Osteocyte (in vitro differentiated cells): Measurements from ENCODE around the gene NEB. TPM values are rescaled to one million over a fixed set of nuclear protein-coding genes. Genes with fewer than 3 reads are reported as not detected.
"Not testable (repeated sequence)": the region's sequence is repeated elsewhere in the genome, so short reads cannot be mapped to it uniquely, and the experiment has no call there.

Source experiments
- DNase-seq: peaks from one replicate; pipeline ENCODE4 v3.0.0; 2021; ENCODE audit warnings: mixed read lengths; ENCODE audit not compliant: unreplicated experiment; ENCODE audit errors: extremely low spot score
- H3K27ac Mint-ChIP-seq: one replicate; pipeline ENCODE4 v1.8.0; 2021; ENCODE audit warnings: mild to moderate bottlenecking, mixed read lengths; ENCODE audit not compliant: unreplicated experiment
- H3K27me3 Mint-ChIP-seq: one replicate; pipeline ENCODE4 v1.8.0; 2021; ENCODE audit warnings: mixed read lengths; ENCODE audit not compliant: unreplicated experiment
- H3K36me3 Mint-ChIP-seq: one replicate; pipeline ENCODE4 v1.8.0; 2021; ENCODE audit warnings: mixed read lengths; ENCODE audit not compliant: unreplicated experiment
- H3K4me1 Mint-ChIP-seq: one replicate; pipeline ENCODE4 v1.8.0; 2021; ENCODE audit warnings: mixed read lengths; ENCODE audit not compliant: unreplicated experiment
- H3K4me3 Mint-ChIP-seq: one replicate; pipeline ENCODE4 v1.8.0; 2021; ENCODE audit warnings: mild to moderate bottlenecking, moderate library complexity, mixed read lengths; ENCODE audit not compliant: unreplicated experiment
- H3K9me3 Mint-ChIP-seq: one replicate; pipeline ENCODE4 v1.8.0; 2021; ENCODE audit warnings: mixed read lengths; ENCODE audit not compliant: unreplicated experiment
- CTCF ChIP-seq: fragments of 200-600 bp; sonication (generic); IDR thresholded peaks from 2 replicates; pipeline ENCODE4 v1.5.0; 2021; ENCODE audit warnings: antibody characterized with exemption, mild to moderate bottlenecking, moderate library complexity
- total RNA-seq: library from RNA; stranded (reverse); gene quantifications from 2 replicates; pipeline ENCODE4 v1.2.1, GENCODE V29; 2021

The NEB gene
- total RNA-seq, 1 donor from 2014 or later = 0.40 TPM

GRCh38 chr2:151649966-151650365 is 84.3 kb downstream of the NEB start:
- no peaks in the 10 kb centered on the region for H3K36me3 Mint-ChIP-seq
- H3K27ac Mint-ChIP-seq = no peak overlapping the region
- no peak for TF ChIP-seq CTCF
- H3K4me3 Mint-ChIP-seq = no peak overlapping the region
- H3K4me1 Mint-ChIP-seq = no peaks in the 10 kb centered on the region
- DNase-seq = no peak
- peaks cover 20% of the 10 kb centered on the region for H3K27me3 Mint-ChIP-seq
- H3K9me3 Mint-ChIP-seq = peaks cover 6% of the 10 kb centered on the region

- Mint-ChIP-seq H3K36me3 (no peaks in the 10 kb centered on the region), H3K4me1 (no peaks in the 10 kb centered on the region)
Observed at GRCh38 chr2:151649400-151649799, 84.9 kb downstream of the NEB start.

GRCh38 chr2:151646512-151646911 is 87.8 kb downstream of the NEB start:
- not testable (repeated sequence) for H3K4me3 Mint-ChIP-seq, H3K9me3 Mint-ChIP-seq, DNase-seq, H3K27ac Mint-ChIP-seq, H3K4me1 Mint-ChIP-seq, H3K36me3 Mint-ChIP-seq
- H3K27me3 Mint-ChIP-seq = peaks cover 15% of the 10 kb centered on the region

More at GRCh38 chr2:151649400-151649799, 84.9 kb downstream of the NEB start:
- Mint-ChIP-seq H3K27ac (no peak overlapping the region), H3K27me3 (peaks cover 21% of the 10 kb centered on the region), H3K9me3 (peaks cover 6% of the 10 kb centered on the region), H3K4me3 (no peak overlapping the region)
- no peak for TF ChIP-seq CTCF
- DNase-seq = no peak

GRCh38 chr2:151644580-151644979 is 89.7 kb downstream of the NEB start:
- peaks cover 9% of the 10 kb centered on the region for H3K27me3 Mint-ChIP-seq
- H3K4me1 Mint-ChIP-seq = no peaks in the 10 kb centered on the region
- no peak overlapping the region for H3K27ac Mint-ChIP-seq
- TF ChIP-seq CTCF = no peak
- H3K9me3 Mint-ChIP-seq = peaks cover 6% of the 10 kb centered on the region
- no peaks in the 10 kb centered on the region for H3K36me3 Mint-ChIP-seq
- H3K4me3 Mint-ChIP-seq = no peak overlapping the region
- no peak for DNase-seq

DNA sequence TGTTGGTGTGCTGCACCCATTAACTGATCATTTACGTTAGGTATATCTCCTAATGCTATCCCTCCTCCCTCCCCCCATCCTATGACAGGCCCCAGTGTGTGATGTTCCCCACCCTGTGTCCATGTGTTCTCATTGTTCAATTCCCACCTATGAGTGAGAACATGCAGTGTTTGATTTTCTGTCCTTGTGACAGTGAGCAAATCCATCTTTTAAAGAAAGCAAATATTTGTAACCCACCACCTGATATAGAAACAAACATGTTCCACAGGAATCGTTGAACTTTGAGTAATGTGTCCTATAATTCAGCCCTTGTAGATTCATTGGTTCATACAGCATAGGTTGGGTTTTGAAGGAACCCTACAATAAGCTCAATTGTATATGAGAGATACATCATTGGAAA is 92.4 kb downstream of the NEB start:
- H3K36me3 Mint-ChIP-seq, H3K27ac Mint-ChIP-seq, H3K9me3 Mint-ChIP-seq, DNase-seq, H3K4me3 Mint-ChIP-seq, H3K27me3 Mint-ChIP-seq: not testable (repeated sequence)
- peaks cover 13% of the 10 kb centered on the region for H3K4me1 Mint-ChIP-seq

DNA sequence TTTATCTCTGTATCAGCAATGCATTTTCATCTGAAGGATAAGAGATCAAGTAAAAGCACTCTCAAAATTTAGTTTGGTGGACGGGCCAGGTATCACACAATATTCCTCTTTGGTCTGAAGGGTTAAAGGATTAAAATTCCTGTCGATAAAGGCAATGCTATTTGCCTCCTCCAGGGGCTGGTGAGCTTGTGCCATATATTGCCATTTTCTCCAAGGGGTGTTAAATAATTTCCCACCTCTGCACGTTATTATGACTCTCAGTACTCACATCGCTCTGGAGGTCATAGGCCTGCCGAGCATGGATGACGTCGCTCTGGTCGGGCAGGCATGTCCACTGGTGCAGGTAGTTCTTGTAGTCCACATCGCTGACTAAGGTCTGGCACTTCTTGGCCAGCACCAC is 94.2 kb downstream of the NEB start:
- no peaks in the 10 kb centered on the region for H3K36me3 Mint-ChIP-seq
- H3K4me1 Mint-ChIP-seq = peaks cover 13% of the 10 kb centered on the region
- H3K27me3 Mint-ChIP-seq = peaks cover 9% of the 10 kb centered on the region
- H3K9me3 Mint-ChIP-seq = no peaks in the 10 kb centered on the region
- TF ChIP-seq CTCF = no peak
- DNase-seq = no peak
- no peak overlapping the region for H3K4me3 Mint-ChIP-seq
- H3K27ac Mint-ChIP-seq = no peak overlapping the region
